Measurements from ENCODE around the gene TGFB3.

Gene TGFB3

DNA sequence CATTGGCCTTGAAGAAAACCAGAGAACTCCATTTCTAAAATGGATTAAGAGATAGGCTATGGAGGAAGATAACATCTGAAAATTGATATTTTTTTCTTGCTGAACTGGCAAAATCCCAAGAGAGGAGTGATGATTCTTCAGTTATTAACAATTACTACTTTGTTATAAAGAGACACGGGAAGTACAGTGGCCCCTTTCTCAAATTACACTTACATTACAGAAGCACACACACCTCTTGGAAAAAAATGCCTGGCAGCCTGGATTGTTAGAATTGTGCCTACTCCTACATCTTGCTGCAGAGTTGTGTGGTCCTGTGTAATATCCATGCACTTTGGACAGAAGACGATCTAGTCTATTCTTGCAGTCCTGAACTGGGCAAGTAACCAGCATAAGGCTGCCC, 71.7 kb downstream of the TGFB3 start:
- Histone ChIP-seq H2AK5ac (ENCODE audit: low read depth, low read length) (no peak overlapping the region), H3K36me3 (replicated peaks in 1 of 2; ENCODE audit: control insufficient read depth in 2 of 2, insufficient read depth in 2 of 2, low read length in 2 of 2) (peaks cover 3 to 17% of the 10 kb centered on the region in 2 donors), H3K27me3 (ENCODE audit: control insufficient read depth in 3 of 3, insufficient read depth in 3 of 3, low read depth in 1 of 3, low read length in 3 of 3) (no peaks in the 10 kb centered on the region), H3K4ac (ENCODE audit: low read length) (no peak overlapping the region), H2BK5ac (ENCODE audit: low read length) (no peak overlapping the region), H3K27ac (replicated peaks; ENCODE audit: low read length) (no peak overlapping the region), H2AFZ (ENCODE audit: low read length) (no peak overlapping the region), H3K14ac (ENCODE audit: low read length) (no peak overlapping the region), H2BK15ac (ENCODE audit: low read length) (no peak overlapping the region), H3K4me2 (ENCODE audit: insufficient read depth, low read length, poor library complexity, severe bottlenecking) (no peak overlapping the region), H3K79me1 (ENCODE audit: low read depth, low read length) (no peaks in the 10 kb centered on the region), H3K9me3 (replicated peaks in 1 of 2; ENCODE audit: control insufficient read depth in 2 of 2, insufficient read depth in 1 of 2, low read depth in 1 of 2, low read length in 2 of 2) (no peaks in the 10 kb centered on the region), H4K91ac (ENCODE audit: low read depth, low read length, poor library complexity) (no peak overlapping the region), H3K18ac (ENCODE audit: low read length) (no peak overlapping the region), H4K8ac (ENCODE audit: low read depth, low read length) (no peak overlapping the region), H2BK12ac (ENCODE audit: low read length) (no peak overlapping the region), H3K4me1 (ENCODE audit: control insufficient read depth in 2 of 2, insufficient read depth in 1 of 2, low read depth in 1 of 2, low read length in 2 of 2) (peaks cover 2 to 7% of the 10 kb centered on the region in 2 donors), H2BK120ac (ENCODE audit: low read depth, low read length) (no peak overlapping the region), H3K23ac (ENCODE audit: low read depth, low read length, poor library complexity) (no peak overlapping the region), H3K4me3 (ENCODE audit: low read length in 2 of 2) (no peak overlapping the region), H3K9ac (ENCODE audit: low read depth, low read length, poor library complexity) (no peak overlapping the region)
- no peak for DNase-seq (ENCODE audit: low spot score)
- WGBS, 2 donors (ENCODE audit: extremely low coverage in 2 of 2, insufficient read length in 2 of 2, insufficient replicate concordance in 1 of 2): no CpG with 5 or more reads among the region's 2 CpGs

DNA sequence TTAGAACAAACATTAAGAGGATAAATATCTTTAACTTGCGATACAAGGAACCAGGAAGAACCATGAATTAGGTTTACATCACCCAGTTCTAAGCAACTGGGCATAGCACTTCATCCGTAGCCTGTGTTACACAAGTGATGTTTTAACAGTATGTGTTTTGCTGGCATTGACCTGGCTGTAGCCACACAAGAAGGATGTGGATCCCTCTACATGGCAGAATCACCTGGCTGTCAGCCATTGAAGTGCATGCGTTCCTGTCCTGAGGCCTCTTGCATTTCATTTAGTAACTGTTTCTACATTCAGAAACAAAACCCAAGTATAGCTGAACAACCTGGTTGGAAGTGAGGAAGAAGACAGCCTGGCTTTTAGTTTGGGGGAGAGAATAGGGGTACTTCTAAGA, 72.2 kb downstream of the TGFB3 start:
- WGBS, 2 donors (ENCODE audit: extremely low coverage in 2 of 2, insufficient read length in 2 of 2, insufficient replicate concordance in 1 of 2): no CpG with 5 or more reads among the region's 3 CpGs
- H3K79me1 ChIP-seq (ENCODE audit: low read depth, low read length): no peaks in the 10 kb centered on the region
- H4K8ac ChIP-seq (ENCODE audit: low read depth, low read length): no peak overlapping the region
- H2AK5ac ChIP-seq (ENCODE audit: low read depth, low read length): no peak overlapping the region
- H3K4ac ChIP-seq (ENCODE audit: low read length): no peak overlapping the region
- H2BK120ac ChIP-seq (ENCODE audit: low read depth, low read length): no peak overlapping the region
- H4K91ac ChIP-seq (ENCODE audit: low read depth, low read length, poor library complexity): no peak overlapping the region
- no peak for DNase-seq (ENCODE audit: low spot score)
- H2AFZ ChIP-seq (ENCODE audit: low read length): no peak overlapping the region
- peaks cover 3 to 17% of the 10 kb centered on the region in 2 donors for H3K36me3 ChIP-seq (replicated peaks in 1 of 2; ENCODE audit: control insufficient read depth in 2 of 2, insufficient read depth in 2 of 2, low read length in 2 of 2)
- no peak overlapping the region for H2BK15ac ChIP-seq (ENCODE audit: low read length)
- H3K27me3 ChIP-seq (ENCODE audit: control insufficient read depth in 3 of 3, insufficient read depth in 3 of 3, low read depth in 1 of 3, low read length in 3 of 3): no peaks in the 10 kb centered on the region
- no peak overlapping the region for H2BK12ac ChIP-seq (ENCODE audit: low read length)
- peaks cover 2 to 7% of the 10 kb centered on the region in 2 donors for H3K4me1 ChIP-seq (ENCODE audit: control insufficient read depth in 2 of 2, insufficient read depth in 1 of 2, low read depth in 1 of 2, low read length in 2 of 2)
- no peak overlapping the region for H2BK5ac ChIP-seq (ENCODE audit: low read length)
- H3K9ac ChIP-seq (ENCODE audit: low read depth, low read length, poor library complexity): no peak overlapping the region
- H3K23ac ChIP-seq (ENCODE audit: low read depth, low read length, poor library complexity): no peak overlapping the region
- H3K27ac ChIP-seq (replicated peaks; ENCODE audit: low read length): no peak overlapping the region
- no peak overlapping the region for H3K18ac ChIP-seq (ENCODE audit: low read length)
- H3K4me3 ChIP-seq (ENCODE audit: low read length in 2 of 2): no peak overlapping the region
- H3K4me2 ChIP-seq (ENCODE audit: insufficient read depth, low read length, poor library complexity, severe bottlenecking): no peak overlapping the region
- no peak overlapping the region for H3K14ac ChIP-seq (ENCODE audit: low read length)
- H3K9me3 ChIP-seq (replicated peaks in 1 of 2; ENCODE audit: control insufficient read depth in 2 of 2, insufficient read depth in 1 of 2, low read depth in 1 of 2, low read length in 2 of 2): no peaks in the 10 kb centered on the region
